Esophagus (tissue), 2 donors: Measurements from ENCODE around the gene USP7. TPM values are rescaled to one million over a fixed set of nuclear protein-coding genes. Genes with fewer than 3 reads are reported as not detected.

Source experiments
- H3K27ac ChIP-seq, 2 donors: one replicate each; pipeline ENCODE4 v1.5.1; 2013; ENCODE audit warnings: low read depth in 2 of 2, mild to moderate bottlenecking in 2 of 2, inconsistent platforms in 1 of 2, low read length in 1 of 2, moderate library complexity in 1 of 2
- H3K27me3 ChIP-seq, 2 donors: one replicate each; pipeline ENCODE4 v1.6.1; 2013; ENCODE audit warnings: low read length in 2 of 2, control low read depth in 1 of 2, mild to moderate bottlenecking in 1 of 2; ENCODE audit not compliant: insufficient read depth in 2 of 2, control insufficient read depth in 1 of 2
- H3K36me3 ChIP-seq, 2 donors: one replicate each; pipeline ENCODE4 v1.6.1; 2013; ENCODE audit warnings: low read length in 1 of 2; ENCODE audit not compliant: control insufficient read depth in 2 of 2, insufficient read depth in 2 of 2
- H3K4me1 ChIP-seq, 2 donors: one replicate each; pipeline ENCODE4 v1.6.1; 2013; ENCODE audit warnings: low read length in 1 of 2; ENCODE audit not compliant: control insufficient read depth in 2 of 2, insufficient read depth in 2 of 2
- H3K4me3 ChIP-seq, 2 donors: one replicate each; pipeline ENCODE4 v1.5.1; 2013; ENCODE audit warnings: low read length in 2 of 2, mild to moderate bottlenecking in 2 of 2, low read depth in 1 of 2, moderate library complexity in 1 of 2
- H3K9me3 ChIP-seq, 2 donors: one replicate each; pipeline ENCODE4 v1.6.1; 2013; ENCODE audit warnings: mild to moderate bottlenecking in 2 of 2, low read depth in 1 of 2, low read length in 1 of 2, moderate library complexity in 1 of 2; ENCODE audit not compliant: control insufficient read depth in 2 of 2, insufficient read depth in 1 of 2
- WGBS, 2 donors: extraction: QIAGEN DNeasy Blood & Tissue Kit; methylation state at CpG; one replicate each; pipeline ENCODE4 v1.1.7; 2013; 5-methylcytosine and 5-hydroxymethylcytosine counted together
- polyA plus RNA-seq, 2 donors: library from polyadenylated mRNA; stranded (reverse); fragments of 200-250 nt; gene quantifications; one replicate each; pipeline ENCODE4 v1.2.3, GENCODE V29; 2013
- donor health status: healthy with polysubstance abuse.
- donor health status: Bipolar disorder and iron deficiency.

Gene USP7
- polyA plus RNA-seq, 2 donors, result 27.8 to 34.6 TPM

DNA sequence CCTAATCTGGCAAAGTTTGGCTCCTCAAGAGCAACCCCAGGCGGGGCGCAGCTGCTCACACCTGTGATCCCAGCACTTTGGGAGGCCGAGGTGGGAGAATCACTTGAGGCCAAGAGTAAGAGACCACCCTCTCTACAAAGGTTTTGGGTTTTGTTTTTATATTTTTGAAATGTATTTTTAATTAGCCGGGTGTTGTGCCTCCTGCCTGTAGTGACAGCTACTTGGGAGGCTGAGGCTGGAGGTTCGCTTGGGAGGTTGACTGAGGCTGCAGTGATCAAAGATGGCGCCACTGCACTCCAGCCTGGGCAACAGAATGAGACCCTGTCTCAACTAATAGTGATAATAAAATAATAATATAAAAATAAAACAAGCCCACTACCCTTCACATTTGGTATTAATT lies 756 bp upstream of the USP7 start:
- Histone ChIP-seq H3K4me1 (peaks cover 2 to 16% of the 10 kb centered on the region in 2 donors), H3K36me3 (no peaks in the 10 kb centered on the region), H3K27ac (peak overlapping the region; percentile 94 to 97), H3K27me3 (no peaks in the 10 kb centered on the region), H3K9me3 (no peaks in the 10 kb centered on the region), H3K4me3 (peak overlapping the region; percentile 65 to 76)
- 48 to 49% methylated on average over 6 of the region's 6 CpGs for WGBS, 2 donors

DNA sequence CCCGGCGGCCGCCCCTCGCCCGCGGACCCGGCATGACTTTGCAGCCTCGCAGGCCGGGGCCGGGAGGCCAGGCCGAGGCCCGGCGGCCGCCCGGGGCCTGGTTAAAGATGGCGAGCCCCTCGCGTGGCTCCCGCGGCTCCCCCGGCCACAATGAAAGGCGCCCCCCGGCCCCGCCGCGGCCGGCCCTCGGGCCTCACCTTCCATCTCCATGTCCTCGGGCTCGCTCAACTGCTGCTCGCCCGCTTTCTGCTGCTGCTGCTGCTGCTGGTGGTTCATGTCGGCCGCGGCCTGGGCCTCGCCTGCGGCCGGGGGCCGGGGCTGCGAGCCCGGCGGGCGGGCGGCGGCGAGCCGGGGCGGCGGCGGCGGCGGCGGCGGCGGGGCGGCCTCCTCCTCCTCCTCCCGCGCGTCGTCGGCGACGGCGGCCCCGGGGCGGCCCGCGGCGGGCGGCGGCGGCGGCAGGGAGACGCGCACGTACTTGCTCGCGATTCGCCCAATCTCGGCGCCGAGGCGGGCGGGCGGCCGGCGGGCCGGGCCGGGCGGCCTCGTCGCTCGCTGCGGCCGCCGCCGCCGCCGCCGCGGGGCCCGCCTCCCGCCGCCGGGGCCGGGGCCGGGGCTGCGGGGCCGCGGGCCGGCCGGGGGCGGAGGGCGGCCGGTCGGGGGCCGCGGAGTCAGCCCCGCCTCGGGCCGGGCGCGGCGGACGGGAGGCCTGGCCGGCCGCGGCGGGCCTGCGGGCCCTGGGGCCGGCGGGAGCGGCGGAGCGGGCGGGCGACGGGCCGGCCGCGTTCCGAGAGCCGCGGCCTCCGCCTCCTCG lies 491 bp downstream of the USP7 start:
- no peaks in the 10 kb centered on the region for H3K9me3 ChIP-seq
- H3K36me3 ChIP-seq, result no peaks in the 10 kb centered on the region
- H3K4me3 ChIP-seq, result peak overlapping the region; percentile 76 to 85
- H3K27ac ChIP-seq, result peak overlapping the region; percentile 97
- 0 to 1% methylated on average over 31 to 146 of the region's 146 CpGs for WGBS, 2 donors
- no peaks in the 10 kb centered on the region for H3K27me3 ChIP-seq
- H3K4me1 ChIP-seq, result peaks cover 2 to 21% of the 10 kb centered on the region in 2 donors

DNA sequence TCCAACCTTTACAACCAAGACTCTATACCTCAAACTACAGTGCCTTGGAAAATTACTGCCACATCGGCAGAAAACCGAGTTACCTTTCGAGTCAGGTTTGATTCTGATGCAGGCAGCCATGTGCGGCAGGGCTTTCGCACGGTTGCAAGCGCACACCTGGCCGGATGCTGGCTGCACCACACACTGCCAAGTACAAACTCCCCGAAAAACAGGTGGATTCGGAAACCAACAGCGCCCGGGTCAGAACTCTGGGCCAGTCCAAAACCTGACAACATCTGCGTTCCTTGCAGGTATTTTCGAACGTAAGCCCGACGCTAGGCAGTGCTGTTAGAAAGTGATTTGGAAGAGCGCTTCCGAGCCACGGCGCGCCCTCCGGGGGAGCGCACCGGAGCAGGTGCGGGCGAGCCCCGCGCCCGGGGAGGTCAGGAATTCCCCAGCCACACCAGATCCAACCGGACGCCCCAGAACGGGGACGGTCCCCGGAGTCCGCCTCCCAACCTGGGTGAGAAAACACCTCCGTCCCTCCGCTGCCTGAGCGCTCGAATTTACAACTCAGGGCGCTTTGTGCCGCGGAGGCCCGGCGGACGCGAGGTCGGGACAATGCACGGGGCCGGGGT lies 1.2 kb downstream of the USP7 start:
- Histone ChIP-seq H3K36me3 (no peaks in the 10 kb centered on the region), H3K4me3 (peak overlapping the region; percentile 76 to 85), H3K9me3 (no peaks in the 10 kb centered on the region), H3K4me1 (peaks cover 2 to 26% of the 10 kb centered on the region in 2 donors), H3K27me3 (no peaks in the 10 kb centered on the region), H3K27ac (peak overlapping the region; percentile 97)
- 1% methylated on average over 40 to 50 of the region's 50 CpGs for WGBS, 2 donors

DNA sequence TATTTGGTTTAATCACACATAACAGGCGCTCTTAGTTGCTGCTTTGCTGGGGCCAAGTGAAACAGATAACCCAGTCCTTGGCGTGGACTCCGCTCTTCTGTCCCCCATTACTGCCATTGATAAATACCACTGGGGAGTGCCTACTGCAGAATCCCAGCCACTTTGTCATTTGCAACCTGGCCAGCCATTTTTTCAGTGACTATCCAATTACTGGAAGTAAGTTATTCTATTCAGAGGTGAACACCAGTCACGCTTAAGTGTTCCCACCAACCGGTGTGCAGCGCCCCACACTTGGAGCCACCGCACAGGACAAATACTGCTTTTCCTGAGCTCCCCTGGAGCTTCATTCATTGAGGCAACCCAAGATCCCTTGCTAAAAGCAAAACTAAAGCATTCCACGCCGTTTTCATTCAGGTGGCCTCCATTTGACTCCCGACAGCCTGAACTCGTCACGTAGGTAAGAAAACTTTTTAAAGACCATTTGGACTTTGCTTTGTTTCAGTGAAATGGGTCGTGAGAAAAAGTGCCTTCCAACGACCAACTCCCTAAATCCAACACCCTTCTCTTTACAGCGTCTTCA lies 1.8 kb downstream of the USP7 start:
- peak overlapping the region; percentile 76 to 85 for H3K4me3 ChIP-seq
- H3K27me3 ChIP-seq, result no peaks in the 10 kb centered on the region
- peaks cover 2 to 24% of the 10 kb centered on the region in 2 donors for H3K4me1 ChIP-seq
- H3K9me3 ChIP-seq, result no peaks in the 10 kb centered on the region
- peak overlapping the region; percentile 97 for H3K27ac ChIP-seq
- WGBS, 2 donors, result 22 to 29% methylated on average over 15 of the region's 15 CpGs
- H3K36me3 ChIP-seq, result no peaks in the 10 kb centered on the region

DNA sequence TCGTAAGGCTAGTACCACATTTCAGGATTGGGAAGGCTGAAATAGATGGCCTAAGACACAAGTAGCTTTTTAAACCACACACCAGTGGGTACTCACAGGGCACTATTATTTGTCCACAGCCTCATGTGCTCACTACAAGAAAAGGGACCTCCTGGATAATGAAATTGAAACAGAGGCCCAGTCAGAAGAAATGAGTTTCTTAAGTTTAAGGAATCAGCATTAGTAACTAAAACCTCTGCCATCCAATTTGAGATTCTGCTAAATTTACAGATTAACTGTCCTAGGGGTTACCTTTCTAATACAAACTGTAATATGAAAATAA lies 3.0 kb downstream of the USP7 start:
- peak overlapping the region; percentile 29 to 38 for H3K27ac ChIP-seq
- H3K27me3 ChIP-seq, result no peaks in the 10 kb centered on the region
- WGBS, 2 donors, result 31 to 48% methylated on average over 1 of the region's 1 CpG
- H3K4me3 ChIP-seq, result no peak overlapping the region
- H3K36me3 ChIP-seq, result no peaks in the 10 kb centered on the region
- peaks cover 7 to 30% of the 10 kb centered on the region in 2 donors for H3K4me1 ChIP-seq
- H3K9me3 ChIP-seq, result no peaks in the 10 kb centered on the region

DNA sequence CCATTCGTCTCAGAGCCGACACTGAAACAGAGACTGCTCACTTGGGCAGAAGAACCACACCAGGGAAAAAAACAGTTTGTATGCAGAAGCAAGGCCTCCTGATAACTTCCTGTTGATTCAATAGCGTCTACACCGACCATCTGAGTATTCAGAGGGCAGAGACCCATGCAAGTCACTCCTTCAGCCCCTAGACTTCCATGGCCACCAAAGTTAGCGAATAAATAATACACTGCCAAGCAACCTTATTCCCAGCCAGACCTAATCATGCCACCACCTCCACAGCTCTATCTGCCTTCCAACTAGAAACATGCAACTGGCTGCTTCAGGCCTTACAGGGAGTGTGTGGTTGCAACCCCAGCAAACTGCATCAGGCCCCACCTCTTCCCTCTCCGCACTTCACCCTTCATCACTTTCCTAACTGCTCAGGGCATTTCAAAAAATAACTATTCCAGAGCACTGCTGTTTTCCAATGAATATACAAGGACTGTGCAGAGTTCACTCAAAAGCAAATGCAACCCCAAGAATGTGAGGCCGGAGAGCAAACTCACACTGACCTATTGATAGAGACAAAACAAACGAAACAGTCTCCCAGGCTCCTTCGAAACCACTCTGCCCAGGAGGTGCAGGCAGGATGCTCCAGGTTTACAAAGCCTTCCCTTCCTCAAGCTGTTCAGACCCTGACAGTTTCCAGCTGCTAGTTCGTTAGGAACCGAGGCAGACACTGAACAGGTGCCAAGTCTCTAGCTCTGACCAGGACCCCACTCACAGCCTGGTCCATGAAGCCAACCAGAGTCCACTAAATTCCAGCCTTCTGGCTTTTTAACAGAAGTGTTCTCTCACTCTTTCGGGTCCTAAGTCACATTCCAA lies 3.6 kb downstream of the USP7 start:
- Histone ChIP-seq H3K27me3 (no peaks in the 10 kb centered on the region), H3K27ac (peak overlapping the region; percentile 29 to 38), H3K9me3 (no peaks in the 10 kb centered on the region), H3K4me3 (peak overlapping the region in 1 of 2 donors; percentile 25), H3K36me3 (no peaks in the 10 kb centered on the region), H3K4me1 (peaks cover 7 to 30% of the 10 kb centered on the region in 2 donors)
- 17 to 26% methylated on average over 12 of the region's 12 CpGs for WGBS, 2 donors

DNA sequence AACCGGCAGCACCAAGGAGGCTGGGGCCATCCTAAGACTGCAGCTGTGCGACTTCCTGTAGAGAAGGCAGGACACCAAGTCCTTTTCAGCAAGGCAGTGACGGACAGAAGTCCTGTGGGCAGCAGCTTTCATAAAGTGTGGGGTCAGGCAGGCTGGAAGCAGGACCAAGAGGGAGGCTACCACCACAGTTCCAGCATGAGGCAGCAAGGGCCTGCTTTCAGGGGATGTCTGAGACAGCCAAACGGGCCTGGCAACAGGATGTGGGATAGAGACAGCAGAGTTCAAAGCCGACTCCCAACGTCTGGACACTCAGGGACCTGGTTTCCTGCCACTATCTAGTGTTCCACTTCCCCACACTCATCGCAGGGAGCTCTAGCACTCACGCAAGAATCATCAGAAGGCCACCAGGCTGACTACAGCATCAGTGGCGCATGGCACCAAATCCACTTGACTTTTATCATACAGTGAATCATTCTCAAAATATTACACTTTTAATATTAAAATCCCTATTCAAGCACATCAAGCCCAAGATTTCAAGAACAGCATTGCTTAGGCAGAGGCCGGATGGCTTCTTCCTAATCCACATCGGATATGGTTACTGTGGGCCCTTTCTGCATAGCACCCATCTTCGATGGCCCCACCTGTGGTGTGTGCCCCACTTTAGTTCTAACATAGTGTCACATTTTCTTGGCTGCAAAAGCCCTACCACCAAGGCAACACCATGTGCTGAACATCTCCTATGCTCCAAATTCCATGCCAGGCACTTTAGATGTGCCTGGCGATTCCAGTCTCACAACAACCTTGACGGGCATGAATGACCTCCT lies 5.2 kb downstream of the USP7 start:
- peak overlapping the region in 1 of 2 donors; percentile 17 for H3K4me3 ChIP-seq
- H3K9me3 ChIP-seq, result no peaks in the 10 kb centered on the region
- 51 to 59% methylated on average over 14 of the region's 14 CpGs for WGBS, 2 donors
- peak overlapping the region in 1 of 2 donors; percentile 34 for H3K27ac ChIP-seq
- H3K4me1 ChIP-seq, result peaks cover 7 to 30% of the 10 kb centered on the region in 2 donors
- H3K36me3 ChIP-seq, result no peaks in the 10 kb centered on the region
- H3K27me3 ChIP-seq, result no peaks in the 10 kb centered on the region

DNA sequence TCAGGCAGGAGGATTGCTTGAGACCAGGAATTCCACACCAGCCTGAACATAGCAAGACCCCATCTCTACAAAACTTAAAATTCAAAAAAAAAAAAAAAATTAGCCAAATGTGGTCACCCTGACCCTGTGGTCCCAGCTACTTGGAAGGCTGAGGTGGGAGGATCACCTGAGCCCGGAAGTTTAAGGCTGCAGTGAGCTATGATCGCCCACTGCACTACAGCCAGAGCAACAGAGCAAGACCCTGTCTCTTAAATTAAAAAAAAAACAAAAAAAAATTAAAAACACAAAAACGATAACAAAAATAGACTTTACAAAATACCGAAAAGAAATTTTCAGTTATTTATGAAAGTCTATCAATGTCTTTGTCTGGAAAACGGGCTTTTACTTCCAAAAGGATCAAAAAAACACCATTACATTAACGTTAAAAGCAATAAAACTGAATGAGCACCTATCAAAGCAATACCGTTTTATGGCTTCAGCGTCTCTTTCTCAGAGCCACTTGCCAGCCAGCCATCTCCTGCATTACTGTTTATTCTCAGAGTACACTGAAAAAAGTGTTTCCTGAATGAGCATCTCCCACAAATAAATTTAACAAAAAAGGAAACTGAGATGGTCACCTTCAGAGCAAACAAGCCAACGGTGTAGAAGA lies 6.1 kb downstream of the USP7 start:
- Histone ChIP-seq H3K4me1 (peaks cover 7 to 35% of the 10 kb centered on the region in 2 donors), H3K9me3 (no peaks in the 10 kb centered on the region), H3K4me3 (peak overlapping the region in 1 of 2 donors; percentile 17), H3K27ac (no peak overlapping the region), H3K36me3 (no peaks in the 10 kb centered on the region), H3K27me3 (no peaks in the 10 kb centered on the region)
- WGBS, 2 donors, result 69 to 76% methylated on average over 9 of the region's 9 CpGs
